ENCODE data around the gene REV3L.
A peak's percentile ranks its signal among the peaks of the same experiment; 100 is the strongest.

Gene REV3L, protein sequence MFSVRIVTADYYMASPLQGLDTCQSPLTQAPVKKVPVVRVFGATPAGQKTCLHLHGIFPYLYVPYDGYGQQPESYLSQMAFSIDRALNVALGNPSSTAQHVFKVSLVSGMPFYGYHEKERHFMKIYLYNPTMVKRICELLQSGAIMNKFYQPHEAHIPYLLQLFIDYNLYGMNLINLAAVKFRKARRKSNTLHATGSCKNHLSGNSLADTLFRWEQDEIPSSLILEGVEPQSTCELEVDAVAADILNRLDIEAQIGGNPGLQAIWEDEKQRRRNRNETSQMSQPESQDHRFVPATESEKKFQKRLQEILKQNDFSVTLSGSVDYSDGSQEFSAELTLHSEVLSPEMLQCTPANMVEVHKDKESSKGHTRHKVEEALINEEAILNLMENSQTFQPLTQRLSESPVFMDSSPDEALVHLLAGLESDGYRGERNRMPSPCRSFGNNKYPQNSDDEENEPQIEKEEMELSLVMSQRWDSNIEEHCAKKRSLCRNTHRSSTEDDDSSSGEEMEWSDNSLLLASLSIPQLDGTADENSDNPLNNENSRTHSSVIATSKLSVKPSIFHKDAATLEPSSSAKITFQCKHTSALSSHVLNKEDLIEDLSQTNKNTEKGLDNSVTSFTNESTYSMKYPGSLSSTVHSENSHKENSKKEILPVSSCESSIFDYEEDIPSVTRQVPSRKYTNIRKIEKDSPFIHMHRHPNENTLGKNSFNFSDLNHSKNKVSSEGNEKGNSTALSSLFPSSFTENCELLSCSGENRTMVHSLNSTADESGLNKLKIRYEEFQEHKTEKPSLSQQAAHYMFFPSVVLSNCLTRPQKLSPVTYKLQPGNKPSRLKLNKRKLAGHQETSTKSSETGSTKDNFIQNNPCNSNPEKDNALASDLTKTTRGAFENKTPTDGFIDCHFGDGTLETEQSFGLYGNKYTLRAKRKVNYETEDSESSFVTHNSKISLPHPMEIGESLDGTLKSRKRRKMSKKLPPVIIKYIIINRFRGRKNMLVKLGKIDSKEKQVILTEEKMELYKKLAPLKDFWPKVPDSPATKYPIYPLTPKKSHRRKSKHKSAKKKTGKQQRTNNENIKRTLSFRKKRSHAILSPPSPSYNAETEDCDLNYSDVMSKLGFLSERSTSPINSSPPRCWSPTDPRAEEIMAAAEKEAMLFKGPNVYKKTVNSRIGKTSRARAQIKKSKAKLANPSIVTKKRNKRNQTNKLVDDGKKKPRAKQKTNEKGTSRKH (N-terminal part only)

DNA sequence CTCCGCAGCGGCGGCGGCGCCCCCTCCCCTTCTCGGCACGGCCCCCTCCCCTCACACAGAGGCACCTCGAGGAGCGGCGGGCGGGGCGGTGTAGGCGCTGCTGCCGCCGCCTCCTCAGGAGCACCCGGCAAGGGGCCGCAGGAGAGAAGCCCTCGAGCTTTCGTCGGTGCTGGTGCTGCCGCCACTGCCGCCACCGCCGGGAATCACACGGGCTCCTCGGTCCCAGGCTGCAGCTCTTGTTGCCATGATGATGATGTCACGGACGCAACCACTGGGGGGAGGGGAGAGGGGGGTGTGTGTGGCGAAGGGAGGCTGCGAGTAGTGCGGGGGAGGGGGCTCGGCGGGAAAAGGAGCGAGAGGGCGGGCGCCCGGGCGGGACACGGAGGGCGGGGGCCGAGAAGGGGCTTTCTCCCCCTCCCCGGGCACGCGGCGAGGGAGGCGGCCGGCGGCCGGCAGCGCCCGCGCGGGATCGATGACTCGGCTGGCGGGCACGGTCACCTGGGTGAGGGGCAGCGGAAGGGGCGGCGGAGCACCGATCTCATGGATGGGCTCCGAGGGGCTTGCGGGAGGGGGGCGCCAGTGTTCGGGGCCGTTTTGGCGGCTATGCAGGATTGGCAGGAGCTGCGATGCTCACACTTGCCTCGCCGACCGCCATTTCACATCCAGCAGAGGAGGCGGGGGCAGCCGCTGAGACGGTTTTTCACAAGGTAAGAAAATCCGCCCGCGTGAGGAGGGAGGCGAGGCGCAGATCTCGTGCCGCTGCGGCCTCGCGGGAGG is at the start of gene REV3L:
Gene REV3L (minus strand): TSS at position 260 of the 777 bp plus-strand sequence. CDS start 330 bp downstream, outside the sequence.
- H3K4me1 ChIP-seq = peaks cover 0 to 63% (median 18%) of the 10 kb centered on the region in 4 donors
- intact Hi-C loops (cut with DNase I; ENCODE audit: low total_unique reads) = loop anchor here (5.0 kb wide), 2 partner anchors 69 to 119 kb away; no protein-coding TSS in a partner anchor
- DNase-seq = peak; percentile 92 to 94
- H3K27me3 ChIP-seq = no peaks in the 10 kb centered on the region
- TF ChIP-seq, protein P1, sequence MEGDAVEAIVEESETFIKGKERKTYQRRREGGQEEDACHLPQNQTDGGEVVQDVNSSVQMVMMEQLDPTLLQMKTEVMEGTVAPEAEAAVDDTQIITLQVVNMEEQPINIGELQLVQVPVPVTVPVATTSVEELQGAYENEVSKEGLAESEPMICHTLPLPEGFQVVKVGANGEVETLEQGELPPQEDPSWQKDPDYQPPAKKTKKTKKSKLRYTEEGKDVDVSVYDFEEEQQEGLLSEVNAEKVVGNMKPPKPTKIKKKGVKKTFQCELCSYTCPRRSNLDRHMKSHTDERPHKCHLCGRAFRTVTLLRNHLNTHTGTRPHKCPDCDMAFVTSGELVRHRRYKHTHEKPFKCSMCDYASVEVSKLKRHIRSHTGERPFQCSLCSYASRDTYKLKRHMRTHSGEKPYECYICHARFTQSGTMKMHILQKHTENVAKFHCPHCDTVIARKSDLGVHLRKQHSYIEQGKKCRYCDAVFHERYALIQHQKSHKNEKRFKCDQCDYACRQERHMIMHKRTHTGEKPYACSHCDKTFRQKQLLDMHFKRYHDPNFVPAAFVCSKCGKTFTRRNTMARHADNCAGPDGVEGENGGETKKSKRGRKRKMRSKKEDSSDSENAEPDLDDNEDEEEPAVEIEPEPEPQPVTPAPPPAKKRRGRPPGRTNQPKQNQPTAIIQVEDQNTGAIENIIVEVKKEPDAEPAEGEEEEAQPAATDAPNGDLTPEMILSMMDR (IDR thresholded peaks at IDR 0.05) = no peak
- no peaks in the 10 kb centered on the region for H3K36me3 ChIP-seq
- peak within 1 kb of the TSS; percentile 62 to 99 for H3K4me3 ChIP-seq
- H3K27ac ChIP-seq = peak within 1 kb of the TSS; percentile 97 to 100
- no peaks in the 10 kb centered on the region for H3K9me3 ChIP-seq

DNA sequence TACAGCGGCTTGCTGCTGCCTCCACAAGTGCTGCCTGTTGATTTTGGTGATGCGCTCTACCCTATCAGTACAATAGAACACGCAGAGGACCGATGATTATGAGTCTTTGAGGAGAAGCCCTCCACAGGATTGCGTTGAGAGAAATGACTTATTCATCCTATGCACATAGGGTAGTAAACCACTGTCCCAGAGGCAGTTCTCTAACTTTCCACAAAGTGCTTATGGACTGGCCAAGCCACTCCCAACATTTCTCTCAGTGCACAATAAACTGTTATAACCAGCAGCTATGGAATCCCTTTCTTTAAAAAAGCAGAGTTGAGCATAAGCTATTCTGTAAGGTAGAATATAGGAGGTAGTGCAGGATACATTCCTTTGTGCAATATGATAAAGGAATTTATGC is 48.2 kb upstream of the REV3L start:
- Histone ChIP-seq H3K9me3 (no peaks in the 10 kb centered on the region), H3K4me1 (peaks cover 0 to 15% (median 6%) of the 10 kb centered on the region in 4 donors), H3K36me3 (no peaks in the 10 kb centered on the region), H3K27ac (no peak overlapping the region), H3K27me3 (no peaks in the 10 kb centered on the region), H3K4me3 (no peak overlapping the region)
- TF ChIP-seq, protein P1 (IDR thresholded peaks at IDR 0.05) = no peak
- DNase-seq = no peak
- intact Hi-C loops (cut with DNase I; ENCODE audit: low total_unique reads) = no loop called here

DNA sequence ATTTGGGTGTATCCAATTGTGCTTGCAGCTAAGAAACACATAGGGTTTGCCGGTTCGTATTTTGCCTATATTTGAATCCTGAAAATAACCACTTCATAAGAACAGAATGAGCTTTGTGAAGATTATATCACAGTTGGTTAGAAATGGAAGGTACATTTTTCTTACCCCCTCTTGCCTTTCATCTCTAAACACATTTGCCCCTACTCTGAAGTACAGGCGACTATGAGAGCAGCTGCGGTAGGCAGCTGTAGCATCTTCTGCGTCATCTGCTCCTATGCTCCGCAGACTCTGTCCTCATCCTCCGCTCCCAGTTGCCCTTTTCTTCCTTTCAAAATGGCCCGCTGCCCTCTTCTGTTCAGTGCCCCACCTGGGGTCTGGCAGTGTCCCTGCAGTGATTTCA is 47.6 kb upstream of the REV3L start:
- H3K27ac ChIP-seq = no peak overlapping the region
- intact Hi-C loops (cut with DNase I; ENCODE audit: low total_unique reads) = no loop called here
- TF ChIP-seq, protein P1 (IDR thresholded peaks at IDR 0.05) = no peak
- peaks cover 0 to 15% (median 6%) of the 10 kb centered on the region in 4 donors for H3K4me1 ChIP-seq
- H3K4me3 ChIP-seq = no peak overlapping the region
- no peak for DNase-seq
- no peaks in the 10 kb centered on the region for H3K9me3 ChIP-seq
- no peaks in the 10 kb centered on the region for H3K27me3 ChIP-seq
- no peaks in the 10 kb centered on the region for H3K36me3 ChIP-seq

DNA sequence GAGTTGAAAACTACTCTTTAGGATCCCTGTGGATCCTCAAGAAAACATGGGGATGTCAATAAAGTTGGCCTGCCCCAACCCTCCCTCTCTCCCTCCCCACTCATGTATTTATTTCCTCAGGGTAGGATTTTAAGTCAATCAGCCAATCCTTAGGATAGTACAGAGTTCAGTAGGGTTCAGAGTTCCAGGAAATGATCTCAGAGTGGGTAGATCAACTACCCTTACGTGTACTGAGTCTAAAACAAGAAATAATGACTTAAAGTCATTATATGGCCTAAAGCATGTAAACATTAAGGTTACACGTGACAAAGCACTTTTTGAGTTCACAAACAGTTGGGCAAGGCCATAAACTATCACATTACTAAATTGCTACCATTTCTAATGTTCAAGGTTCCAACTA is 47.2 kb upstream of the REV3L start:
- no peak for DNase-seq
- TF ChIP-seq, protein P1 (IDR thresholded peaks at IDR 0.05) = no peak
- no peaks in the 10 kb centered on the region for H3K36me3 ChIP-seq

More for the DNA sequence above, 47.2 kb upstream of the REV3L start:
- Histone ChIP-seq H3K4me1 (peaks cover 0 to 15% (median 6%) of the 10 kb centered on the region in 4 donors), H3K27ac (no peak overlapping the region), H3K27me3 (no peaks in the 10 kb centered on the region), H3K9me3 (no peaks in the 10 kb centered on the region), H3K4me3 (no peak overlapping the region)
- intact Hi-C loops (cut with DNase I; ENCODE audit: low total_unique reads) = no loop called here

Measured in tibial artery (tissue), 4 donors.